Middle frontal gyrus (tissue), 1 donor: Measurements from ENCODE around the gene MBOAT7.
"Not testable (repeated sequence)": the region's sequence is repeated elsewhere in the genome, so short reads cannot be mapped to it uniquely, and the experiment has no call there.

Experiments
- DNase-seq: peaks from one replicate; pipeline ENCODE4 v3.0.0-alpha.2; 2015; ENCODE audit warnings: low spot score; ENCODE audit errors: extremely low spot score

Gene MBOAT7, protein sequence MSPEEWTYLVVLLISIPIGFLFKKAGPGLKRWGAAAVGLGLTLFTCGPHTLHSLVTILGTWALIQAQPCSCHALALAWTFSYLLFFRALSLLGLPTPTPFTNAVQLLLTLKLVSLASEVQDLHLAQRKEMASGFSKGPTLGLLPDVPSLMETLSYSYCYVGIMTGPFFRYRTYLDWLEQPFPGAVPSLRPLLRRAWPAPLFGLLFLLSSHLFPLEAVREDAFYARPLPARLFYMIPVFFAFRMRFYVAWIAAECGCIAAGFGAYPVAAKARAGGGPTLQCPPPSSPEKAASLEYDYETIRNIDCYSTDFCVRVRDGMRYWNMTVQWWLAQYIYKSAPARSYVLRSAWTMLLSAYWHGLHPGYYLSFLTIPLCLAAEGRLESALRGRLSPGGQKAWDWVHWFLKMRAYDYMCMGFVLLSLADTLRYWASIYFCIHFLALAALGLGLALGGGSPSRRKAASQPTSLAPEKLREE

DNA sequence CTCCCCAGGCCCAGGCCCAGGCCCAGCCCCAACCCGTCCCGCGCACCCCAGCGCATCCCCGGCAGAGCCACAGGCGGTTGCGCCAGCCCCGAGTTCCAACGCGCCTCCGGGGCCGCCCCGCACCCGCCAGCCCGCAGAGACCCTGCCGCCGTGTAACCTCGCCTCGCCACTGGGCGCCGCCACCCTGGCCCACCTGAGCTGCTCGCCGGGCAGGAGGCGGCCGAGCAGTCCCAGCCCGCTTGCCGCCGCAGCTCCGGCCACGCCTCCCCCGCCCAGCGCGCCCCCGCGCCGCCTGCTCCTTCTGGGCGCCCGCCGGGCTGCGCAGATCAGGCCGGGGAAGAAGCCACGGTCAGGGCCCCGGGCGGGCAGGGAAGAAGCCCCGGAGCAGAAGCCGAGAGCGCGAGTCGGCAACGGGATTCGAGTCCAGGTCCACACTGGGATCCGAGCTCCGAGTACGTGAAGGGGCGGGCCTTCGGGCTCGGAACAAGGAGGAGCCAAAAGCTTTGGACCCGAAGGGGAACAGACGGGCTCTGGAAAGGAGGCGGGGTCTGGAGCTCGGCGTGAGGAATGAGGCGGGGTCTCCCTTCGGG is at the start of gene MBOAT7:
TSS of gene MBOAT7 (minus strand) at position 436 of the 590 bp plus-strand sequence. CDS start 1,072 bp downstream, outside the sequence.
- DNase-seq, result no peak

DNA sequence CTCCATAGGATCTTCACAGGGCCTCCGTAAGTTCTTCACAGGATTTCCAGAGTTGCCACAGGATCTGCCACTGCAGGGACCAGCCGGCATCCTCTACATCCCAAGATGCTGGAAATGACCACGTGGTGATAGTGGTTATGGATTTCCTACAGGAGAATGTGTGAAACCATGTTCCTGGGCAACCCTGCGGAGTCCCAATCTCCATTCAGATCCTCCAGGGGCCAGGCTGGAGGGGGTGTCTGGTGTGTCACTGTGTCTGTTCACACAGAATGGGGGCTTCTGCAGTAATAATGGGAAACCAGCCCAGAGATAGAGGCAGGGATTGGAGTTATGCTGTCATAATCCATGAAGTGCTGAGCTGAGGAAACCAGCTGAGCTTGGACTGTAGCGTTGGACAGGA is 44.6 kb upstream of the MBOAT7 start:
- no peak for DNase-seq

DNA sequence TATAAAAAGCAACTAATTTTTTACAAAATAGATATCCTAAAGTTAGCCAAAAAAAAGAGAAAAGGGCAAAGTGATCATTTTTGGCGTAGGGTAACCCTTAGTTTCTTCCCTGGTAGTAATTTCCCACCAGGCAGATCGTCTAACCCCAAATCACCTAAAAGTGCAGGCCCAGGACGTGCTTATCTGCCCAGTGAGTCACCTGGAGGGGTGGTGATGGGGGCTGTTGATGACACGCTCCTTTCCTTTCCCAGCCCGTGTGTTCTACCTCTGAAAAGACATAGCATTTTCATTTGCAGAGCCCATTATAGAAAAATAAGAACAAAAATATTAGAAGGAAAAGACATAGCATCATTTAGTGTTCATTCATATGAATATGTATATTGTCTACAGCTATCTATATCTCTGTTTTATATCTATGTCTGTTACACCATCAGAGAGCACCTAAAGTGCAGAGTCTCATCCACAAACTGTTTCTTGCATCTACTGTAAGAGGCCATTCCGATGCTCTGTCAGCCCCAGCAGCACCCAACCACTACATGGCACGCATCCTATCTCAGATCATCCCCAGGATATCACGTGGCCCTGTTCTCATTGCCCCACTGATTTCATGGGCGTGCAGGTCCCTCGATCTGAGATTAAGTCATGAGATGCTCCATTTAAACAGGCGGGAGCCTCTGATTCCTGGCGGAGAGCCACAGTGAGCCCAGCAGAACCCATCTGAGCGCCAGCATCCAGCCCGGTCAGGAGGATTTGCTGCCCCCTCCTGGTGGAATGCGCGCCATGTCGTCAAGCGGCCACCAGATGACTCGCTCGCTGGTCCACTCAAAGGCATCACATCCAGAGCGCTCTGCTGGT is 41.9 kb upstream of the MBOAT7 start:
- DNase-seq, result peak; percentile 76

DNA sequence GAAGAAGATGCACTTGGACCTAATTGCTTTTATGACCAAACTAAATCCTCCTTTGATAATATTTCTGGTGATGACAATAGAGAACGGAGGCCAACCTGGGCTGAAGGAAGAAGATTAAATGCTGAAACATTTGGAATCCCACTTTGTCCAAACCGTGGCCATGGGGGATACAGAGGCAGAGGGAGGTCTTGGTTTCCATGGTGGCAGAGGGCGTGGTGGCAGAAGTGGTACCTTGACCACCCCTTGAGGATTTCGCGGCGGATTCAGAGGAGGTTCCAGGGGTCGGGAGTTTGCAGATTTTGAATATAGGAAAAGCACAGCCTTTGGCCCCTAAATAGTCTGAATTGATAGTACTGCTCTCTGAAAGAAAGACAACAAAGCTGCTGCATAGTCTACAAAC is 40.7 kb upstream of the MBOAT7 start:
- no peak for DNase-seq

DNA sequence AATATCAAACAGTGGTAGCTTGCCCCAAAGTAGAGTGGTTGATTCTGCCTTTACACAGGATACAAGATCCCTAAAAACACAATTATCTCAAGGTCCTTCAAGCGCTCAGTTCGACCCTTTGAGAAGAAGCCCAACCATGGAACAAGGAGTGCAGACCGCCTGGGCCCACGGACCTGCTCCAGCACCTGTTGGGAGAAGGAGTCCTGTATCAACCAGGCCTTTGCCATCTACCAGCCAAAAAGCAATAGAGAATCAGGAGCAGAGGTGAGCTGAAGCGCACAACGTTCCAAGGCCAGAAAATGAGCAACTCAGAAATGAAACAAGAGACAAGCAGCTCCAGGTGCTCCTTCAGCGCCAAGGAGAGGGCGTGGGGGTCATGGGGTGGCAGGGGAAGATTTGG is 39.8 kb upstream of the MBOAT7 start:
- no peak for DNase-seq

DNA sequence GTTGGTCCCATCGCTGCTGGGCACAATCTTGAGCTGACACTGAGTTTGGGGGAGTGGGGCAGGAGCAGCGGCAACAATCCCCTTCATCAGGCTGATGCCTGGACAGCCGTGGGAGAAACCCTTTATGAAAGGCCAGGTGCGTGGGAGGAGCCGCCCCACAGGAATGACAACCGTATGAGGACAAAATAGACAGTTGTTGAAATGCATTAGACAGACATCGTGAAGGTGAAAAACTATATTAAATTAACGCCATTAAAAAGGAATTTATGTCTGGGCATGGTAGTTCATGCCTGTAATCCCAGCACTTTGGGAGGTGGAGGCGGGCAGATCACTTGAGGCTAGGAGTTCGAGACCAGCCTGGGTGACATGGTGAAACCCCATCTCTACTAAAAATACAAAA is 35.2 kb upstream of the MBOAT7 start:
- not testable (repeated sequence) for DNase-seq

DNA sequence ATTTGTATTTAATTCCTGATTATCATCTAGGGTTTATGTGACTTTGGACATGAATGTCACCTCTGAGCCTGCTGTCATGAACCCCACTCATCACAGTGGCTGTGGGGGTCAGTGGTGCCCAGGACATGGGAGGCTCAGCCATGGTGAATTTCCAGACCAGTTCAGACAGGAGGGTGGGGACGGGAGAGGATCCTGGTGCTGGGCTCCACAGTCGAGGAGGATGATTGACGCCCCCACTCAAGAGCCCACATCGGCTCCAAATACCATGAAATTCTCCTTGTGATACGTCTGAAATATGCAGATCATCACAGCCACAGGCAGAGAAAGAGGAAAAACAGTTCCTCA is 34.5 kb upstream of the MBOAT7 start:
- not testable (repeated sequence) for DNase-seq

DNA sequence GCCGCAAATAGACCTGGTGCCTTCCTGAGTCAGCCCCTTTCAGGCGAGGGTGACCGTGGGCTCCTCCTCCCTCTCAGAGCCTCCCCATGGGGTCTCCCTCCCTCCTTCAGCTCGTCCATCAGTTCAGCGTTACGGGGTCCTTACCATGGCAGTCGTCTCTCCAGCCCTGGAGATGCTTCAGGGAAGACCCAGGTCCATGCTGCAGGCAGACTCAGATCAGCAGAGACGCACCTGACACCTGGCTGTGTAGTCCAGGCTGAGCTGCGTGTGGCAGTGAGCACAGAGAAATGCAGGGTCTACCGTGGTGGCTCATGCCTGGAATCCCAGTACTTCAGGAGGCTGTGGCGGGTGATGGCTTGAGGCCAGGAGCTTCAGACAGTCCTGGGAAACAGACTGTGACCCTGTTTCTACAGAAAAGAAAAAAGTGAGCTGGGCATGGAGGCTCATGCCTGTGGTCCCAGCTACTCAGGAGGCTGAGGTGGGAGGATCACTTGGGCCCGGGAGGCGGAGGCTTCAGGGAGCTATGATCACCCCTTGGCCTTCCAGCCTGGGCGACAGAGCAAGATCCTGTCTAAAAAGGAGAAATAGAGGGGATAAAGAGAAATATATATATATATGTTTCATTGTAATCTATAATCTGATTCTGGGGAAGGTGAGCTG is 34.0 kb upstream of the MBOAT7 start:
- not testable (repeated sequence) for DNase-seq

DNA sequence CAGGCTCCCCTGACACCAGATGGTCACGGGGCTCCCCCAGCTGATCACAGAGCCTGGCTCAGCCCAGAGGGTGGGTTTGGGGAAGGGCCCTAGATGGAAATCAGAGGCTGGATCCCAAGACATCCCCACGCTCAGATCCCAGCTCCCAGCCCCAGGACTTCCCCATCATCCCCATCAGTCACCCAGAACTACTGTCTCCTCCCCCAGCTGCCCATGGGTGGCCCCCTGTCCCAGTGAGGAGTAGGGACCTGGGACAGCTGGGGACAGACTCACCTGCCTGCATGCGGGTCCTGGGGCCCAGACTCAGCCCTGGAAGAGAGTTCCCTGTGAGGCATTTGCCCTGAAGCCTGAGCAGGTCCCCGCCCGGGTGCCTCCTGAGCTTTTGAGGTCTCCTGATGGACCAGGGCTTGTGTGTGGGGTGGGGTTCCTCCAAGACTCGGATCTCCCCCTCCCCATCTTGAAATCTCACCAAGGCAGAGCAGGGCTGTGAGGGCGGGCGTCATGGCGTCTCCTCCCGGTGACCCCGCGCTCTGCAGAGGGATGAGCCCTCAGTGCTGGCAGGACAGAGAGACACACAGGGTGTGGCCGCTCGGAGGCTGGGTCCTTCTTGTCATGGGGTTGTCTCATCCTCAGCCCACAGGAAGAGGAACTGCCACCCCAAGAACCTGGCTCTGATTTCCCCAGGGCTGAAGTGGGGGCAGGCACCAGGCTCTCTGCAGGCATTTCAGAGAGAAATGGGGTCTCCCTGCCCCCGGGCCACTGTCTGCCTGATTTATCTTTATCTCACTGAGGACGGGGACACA is 33.3 kb upstream of the MBOAT7 start, which contains the start of gene LILRB3:
TSS of gene LILRB3 (minus strand) at position 534 of the 803 bp plus-strand sequence. CDS start at position 503, 31 bp downstream.
- DNase-seq, result not testable (repeated sequence)

DNA sequence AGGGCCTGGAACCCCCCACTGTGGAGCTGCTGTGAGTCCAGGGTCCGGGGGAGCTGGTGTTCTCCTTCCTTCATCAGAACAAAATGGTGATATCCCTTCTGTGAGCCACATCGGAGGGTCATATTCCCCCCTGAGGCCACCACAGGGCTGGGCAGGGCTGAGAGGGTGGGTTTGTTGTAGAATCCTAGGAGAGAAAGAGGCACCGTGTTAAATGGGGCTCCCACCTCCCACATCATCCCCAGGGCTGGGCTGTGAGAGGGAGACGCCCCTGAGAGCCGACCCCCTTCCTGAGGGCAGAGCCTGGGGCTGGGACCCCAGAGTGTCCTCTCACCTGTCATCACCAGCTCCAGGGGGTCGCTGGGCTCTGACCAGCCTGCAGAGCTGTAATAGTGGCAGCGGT is 32.6 kb upstream of the MBOAT7 start:
- DNase-seq, result not testable (repeated sequence)

DNA sequence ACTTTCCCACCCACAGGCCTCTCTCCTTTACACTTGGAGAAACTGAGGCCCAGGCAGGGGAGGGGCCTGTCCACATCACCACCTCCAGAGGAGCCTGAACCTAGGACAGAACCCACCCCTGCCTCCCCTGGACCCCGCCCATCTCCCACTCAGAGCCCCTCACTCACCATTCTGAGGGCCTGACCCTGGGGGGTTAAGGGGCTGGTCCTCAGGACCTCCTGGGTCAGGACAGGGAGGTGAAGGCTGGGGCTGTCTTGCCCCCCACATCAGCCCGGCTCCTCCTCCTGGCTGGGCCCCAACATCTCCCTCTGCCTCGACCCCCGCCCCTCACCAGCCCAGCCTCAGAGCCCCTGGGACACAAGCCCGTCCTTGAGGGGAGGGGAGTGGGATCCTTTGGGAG is 30.3 kb upstream of the MBOAT7 start:
- DNase-seq, result not testable (repeated sequence)

DNA sequence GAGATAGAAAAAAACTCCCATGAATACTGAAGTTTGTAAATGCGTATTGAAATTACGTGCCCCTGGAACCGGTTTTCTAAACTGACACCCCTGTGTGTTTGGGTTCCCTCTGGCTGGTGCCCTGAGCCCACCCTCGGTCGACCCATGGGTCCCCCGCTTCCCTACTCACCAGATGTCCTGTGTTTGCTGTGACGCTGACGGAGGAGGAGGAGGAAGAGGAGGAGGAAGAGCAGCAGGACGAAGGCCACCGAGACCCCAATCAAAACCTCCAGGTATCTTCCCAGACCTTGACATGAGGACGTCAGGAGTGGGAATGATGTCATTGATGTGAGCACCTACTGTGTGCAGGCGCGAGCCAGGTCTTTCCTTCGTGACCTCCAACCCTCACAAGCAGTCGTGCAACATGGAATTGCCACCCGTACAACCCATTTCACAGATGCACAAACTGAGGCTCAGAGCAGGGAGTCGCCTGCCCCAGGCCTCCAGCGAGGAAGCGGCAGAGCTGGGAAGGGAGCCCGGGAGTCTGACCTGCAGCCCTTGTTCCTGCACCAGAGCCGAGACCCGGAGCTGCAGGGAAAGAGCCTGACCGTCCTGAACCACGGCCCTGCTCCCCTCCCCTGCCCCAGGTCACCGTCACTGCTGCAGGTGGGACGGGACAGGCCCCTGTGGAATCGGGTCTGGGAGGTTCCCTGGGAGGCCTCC is 29.7 kb upstream of the MBOAT7 start:
- no peak for DNase-seq

DNA sequence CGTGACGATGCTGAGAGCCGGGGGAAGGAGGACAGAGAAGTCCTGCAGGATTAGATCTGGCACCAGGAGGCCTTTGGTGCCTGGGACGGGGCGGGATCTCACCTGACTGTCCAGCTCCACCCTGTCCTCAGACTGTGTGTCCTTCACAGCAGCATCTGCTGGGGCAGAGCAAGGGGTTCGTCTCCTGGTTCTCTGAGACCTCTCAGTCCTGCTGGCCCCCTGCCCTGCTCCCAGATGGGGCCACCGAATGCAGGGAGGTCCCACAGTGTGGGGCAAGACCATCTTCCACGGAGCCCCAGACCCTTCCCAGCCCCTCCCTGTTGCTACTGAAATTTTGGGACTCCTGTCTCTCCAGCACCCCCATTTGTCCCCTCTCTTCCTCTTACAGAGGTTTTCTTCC is 28.9 kb upstream of the MBOAT7 start:
- no peak for DNase-seq

DNA sequence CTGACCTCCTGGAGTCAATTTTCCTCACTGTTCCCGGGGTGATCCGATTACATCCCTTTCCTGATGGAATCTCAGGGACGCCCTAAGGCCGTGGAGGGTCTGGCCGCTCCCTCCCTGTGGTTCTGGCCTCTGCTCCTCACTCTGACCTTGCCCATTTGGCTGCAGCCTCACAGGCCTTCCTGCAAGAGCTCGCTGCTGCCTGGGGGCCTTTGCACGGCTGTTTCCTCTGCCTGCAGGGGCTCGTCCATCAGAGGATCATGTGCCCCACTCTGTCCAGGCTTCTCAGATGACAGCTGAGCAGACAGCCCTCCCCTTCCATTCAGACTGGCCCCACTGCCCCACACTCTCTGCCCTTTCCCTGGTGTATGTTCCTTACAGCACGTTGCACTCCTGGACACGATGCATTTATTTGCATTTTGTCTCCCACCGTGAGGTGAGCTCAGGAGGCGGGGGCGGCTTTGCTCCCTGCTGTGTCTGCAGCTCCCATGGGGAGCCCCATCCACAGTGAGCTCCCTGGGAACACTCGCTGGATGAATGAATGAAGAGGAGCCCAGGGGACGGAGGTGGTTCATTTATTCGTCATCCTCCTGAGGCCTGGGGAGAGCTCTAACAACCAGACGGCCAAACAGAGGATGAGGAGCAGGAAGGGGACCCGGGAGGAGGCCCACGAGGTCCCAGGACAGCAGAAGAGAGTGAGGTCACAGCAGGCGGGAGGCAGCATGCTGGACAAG is 28.3 kb upstream of the MBOAT7 start:
- DNase-seq, result not testable (repeated sequence)

DNA sequence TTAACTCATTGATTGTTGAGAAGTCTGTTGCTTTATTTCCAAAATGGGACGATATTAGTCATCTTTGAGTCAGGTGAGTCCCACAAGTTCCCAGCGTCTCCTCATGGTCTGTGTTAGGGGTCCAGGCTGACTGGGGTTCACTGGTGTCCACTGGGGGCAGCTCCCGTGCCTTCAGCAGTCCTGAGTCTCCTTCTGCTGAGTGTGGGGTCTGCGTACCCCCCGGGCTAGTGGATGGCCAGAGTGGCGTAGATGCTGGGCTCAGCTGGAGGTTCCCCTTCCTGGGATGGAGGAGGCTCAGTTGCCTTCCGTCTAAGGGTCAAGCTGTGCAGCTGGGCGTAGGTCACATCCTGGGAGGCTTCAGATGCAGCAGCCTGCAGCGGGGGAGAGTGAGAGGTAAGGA is 27.5 kb upstream of the MBOAT7 start:
- no peak for DNase-seq

DNA sequence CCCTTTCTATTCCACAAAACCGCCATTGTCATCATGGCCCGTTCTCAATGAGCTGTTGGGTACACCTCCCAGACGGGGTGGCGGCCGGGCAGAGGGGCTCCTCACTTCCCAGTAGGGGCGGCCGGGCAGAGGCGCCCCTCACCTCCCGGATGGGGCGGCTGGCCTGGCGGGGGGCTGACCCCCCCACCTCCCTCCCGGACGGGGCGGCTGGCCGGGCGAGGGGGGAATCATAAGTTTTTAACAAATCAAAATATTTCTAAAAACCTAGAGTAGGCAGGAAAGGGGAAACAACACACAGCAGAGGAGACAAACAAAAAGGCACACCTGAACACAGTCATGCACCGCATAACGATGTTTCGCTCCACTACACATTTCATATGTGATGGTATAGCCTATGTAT is 25.4 kb upstream of the MBOAT7 start:
- not testable (repeated sequence) for DNase-seq

DNA sequence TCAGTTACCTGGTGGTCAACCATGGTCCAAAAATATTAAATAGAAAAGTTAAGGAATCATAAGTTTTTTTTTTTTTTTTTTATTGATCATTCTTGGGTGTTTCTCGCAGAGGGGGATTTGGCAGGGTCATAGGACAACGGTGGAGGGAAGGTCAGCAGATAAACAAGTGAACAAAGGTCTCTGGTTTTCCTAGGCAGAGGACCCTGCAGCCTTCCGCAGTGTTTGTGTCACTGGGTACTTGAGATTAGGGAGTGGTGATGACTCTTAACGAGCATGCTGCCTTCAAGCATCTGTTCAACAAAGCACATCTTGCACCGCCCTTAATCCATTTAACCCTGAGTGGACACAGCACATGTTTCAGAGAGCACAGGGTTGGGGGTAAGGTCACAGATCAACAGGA is 24.8 kb upstream of the MBOAT7 start:
- not testable (repeated sequence) for DNase-seq

DNA sequence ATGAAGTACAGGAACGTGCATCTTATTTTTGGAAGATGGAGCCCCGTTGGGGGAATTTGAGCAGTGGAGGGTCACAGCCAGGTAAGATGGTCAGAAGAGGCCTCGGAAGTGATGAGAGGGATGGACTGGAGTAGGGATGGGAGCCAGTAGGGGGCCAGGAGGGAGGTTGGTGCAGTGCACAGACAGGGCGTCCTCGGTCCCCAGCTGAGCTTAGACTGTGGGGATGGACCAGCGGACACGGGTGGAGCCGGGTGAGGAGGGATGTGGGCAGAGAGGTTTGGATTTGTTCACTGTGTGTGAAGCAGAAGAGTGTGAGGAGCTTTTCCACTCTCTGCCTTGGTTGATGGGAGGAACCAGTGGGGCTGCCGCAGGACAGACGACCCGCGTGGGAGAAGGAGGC is 21.9 kb upstream of the MBOAT7 start:
- no peak for DNase-seq
